ENCODE measurements around the gene ACSM2A.
"Not testable (repeated sequence)": the region's sequence is repeated elsewhere in the genome, so short reads cannot be mapped to it uniquely, and the experiment has no call there.

Gene ACSM2A

DNA sequence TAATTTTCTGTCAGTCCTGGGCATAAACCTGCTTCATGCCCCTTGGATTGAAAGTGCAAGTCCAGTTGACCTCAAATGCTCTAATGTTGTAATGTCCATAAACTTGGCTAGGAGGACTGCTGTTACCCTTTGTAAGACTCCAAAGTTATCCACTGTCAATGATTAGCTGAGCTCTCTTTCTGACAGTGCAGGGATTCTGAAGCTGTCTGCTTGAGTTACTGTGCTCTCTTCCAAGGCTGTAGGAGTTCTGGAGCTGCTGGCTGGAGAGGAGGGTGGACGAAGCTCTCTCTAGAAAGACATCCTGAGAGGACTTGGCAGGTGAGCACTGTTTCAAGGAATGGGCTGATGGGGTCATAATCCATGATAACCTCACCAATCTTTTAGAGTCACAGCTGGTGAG lies at the start of gene ACSM2A:
ACSM2A (plus strand) TSS at position 158 of the 400 bp plus-strand sequence. CDS start 8,594 bp downstream, outside the sequence.
- not testable (repeated sequence) for H3K4me3 ChIP-seq (ENCODE audit: low read length); DNase-seq (ENCODE audit: low read depth)

DNA sequence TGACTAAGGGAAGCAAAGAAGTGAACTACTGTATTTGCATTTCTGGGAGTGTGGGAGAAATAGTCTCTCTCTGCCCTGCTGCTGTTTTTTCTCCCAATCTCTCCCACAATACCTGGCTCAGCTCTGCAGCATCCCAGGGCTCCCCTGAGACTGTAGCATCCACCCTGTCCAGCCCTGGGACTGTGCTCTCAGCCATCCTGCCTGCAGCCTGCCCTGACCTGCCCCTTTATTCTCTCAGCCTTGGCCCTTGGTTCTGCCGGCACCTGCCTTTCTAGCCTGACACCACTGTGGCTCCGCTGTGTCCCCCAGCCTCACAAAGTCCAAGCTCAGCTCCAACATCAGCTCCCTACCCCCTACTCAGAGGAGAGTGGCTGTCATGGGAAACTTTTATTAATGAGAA lies 48.7 kb upstream of the ACSM2A start:
- no peak for DNase-seq (ENCODE audit: low read depth)
- no peak overlapping the region for H3K4me3 ChIP-seq (ENCODE audit: low read length)
- TF ChIP-seq, protein P1, sequence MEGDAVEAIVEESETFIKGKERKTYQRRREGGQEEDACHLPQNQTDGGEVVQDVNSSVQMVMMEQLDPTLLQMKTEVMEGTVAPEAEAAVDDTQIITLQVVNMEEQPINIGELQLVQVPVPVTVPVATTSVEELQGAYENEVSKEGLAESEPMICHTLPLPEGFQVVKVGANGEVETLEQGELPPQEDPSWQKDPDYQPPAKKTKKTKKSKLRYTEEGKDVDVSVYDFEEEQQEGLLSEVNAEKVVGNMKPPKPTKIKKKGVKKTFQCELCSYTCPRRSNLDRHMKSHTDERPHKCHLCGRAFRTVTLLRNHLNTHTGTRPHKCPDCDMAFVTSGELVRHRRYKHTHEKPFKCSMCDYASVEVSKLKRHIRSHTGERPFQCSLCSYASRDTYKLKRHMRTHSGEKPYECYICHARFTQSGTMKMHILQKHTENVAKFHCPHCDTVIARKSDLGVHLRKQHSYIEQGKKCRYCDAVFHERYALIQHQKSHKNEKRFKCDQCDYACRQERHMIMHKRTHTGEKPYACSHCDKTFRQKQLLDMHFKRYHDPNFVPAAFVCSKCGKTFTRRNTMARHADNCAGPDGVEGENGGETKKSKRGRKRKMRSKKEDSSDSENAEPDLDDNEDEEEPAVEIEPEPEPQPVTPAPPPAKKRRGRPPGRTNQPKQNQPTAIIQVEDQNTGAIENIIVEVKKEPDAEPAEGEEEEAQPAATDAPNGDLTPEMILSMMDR (conservative IDR thresholded peaks at IDR 0.05; ENCODE audit: low read depth, low read length), result no peak

DNA sequence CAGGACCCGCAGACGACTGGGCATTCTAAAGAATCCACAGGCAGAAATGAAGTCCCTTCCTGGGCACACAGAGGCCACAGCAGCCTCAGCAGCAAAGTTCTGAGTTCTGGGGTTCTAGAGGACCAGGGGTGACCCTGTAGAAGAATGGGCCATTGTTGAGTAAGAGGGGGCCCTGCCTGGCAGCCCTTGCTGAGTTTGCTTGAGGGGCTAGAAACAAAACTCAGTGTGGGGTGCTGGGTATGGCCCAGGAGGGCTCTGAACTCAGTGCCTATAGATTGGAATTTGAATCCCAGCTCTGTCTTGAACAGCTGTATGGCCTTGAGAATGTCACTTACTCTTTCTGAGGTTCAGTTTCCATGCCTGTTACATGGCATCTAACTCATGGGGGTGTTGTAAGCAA lies 46.7 kb upstream of the ACSM2A start, which contains the start of gene PDILT:
PDILT (minus strand) TSS at position 101 of the 400 bp plus-strand sequence. CDS start 5,437 bp downstream, outside the sequence.
- TF ChIP-seq, protein P1 (conservative IDR thresholded peaks at IDR 0.05; ENCODE audit: low read depth, low read length), result no peak

GRCh38 chr16:20409398-20410120 lies 41.8 kb upstream of the ACSM2A start, which contains the start of gene ACSM5:
ACSM5 (plus strand) TSS chr16:20409534; CDS start chr16:20411485, 1,951 bp downstream.
- DNase-seq (ENCODE audit: low read depth), result no peak
- TF ChIP-seq, protein P1 (conservative IDR thresholded peaks at IDR 0.05; ENCODE audit: low read depth, low read length), result no peak
- no peak within 1 kb of the TSS for H3K4me3 ChIP-seq (ENCODE audit: low read length)

More for the DNA sequence above, 46.7 kb upstream of the ACSM2A start, which contains the start of gene PDILT:
- no peak within 1 kb of the TSS for H3K4me3 ChIP-seq (ENCODE audit: low read length)
- DNase-seq (ENCODE audit: low read depth), result no peak

GRCh38 chr16:20410121-20410723 lies 41.1 kb upstream of the ACSM2A start:
- DNase-seq (ENCODE audit: low read depth), result no peak
- no peak overlapping the region for H3K4me3 ChIP-seq (ENCODE audit: low read length)
- TF ChIP-seq, protein P1 (conservative IDR thresholded peaks at IDR 0.05; ENCODE audit: low read depth, low read length), result no peak

DNA sequence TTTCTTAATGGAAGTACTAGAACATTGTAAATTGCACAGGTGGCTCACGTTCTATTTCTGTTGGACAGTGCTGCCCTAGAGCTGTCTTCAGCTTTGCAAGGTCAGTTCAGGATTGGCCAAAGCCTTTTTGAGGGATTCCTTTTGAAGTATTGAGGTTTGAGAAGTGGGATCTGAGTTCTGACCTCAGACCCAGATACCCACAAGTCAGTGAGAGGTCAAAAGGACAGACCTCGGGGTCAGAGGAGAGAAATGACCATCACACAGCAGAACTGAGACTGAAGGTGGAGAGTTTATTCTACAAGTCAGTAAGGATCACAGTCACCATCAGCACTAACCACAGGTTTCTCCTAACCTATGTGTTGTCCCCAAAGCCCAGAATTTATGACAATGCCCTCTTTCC lies 40.3 kb upstream of the ACSM2A start:
- TF ChIP-seq, protein P1 (conservative IDR thresholded peaks at IDR 0.05; ENCODE audit: low read depth, low read length), result no peak

DNA sequence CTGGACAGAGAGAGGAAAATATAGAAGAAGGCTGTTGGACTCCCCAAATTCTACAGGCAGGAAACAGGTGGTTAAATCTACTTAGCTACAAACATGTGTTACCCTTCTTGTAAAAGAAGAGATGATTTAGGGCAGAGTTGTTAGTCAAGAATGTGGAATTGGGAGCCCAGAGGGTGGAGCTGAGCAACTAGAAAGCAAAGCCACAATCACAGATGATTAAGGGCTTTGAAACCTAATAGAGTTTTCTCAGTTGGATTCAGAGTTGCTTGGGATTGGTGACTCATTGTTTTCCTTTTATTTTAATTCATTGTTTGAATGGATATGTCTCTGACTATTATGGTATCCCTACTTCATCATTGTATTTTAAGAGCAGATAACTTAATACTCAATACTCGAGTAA lies 35.8 kb upstream of the ACSM2A start:
- H3K4me3 ChIP-seq (ENCODE audit: low read length), result no peak overlapping the region
- DNase-seq (ENCODE audit: low read depth), result no peak
- TF ChIP-seq, protein P1 (conservative IDR thresholded peaks at IDR 0.05; ENCODE audit: low read depth, low read length), result no peak

More for the DNA sequence above, 40.3 kb upstream of the ACSM2A start:
- DNase-seq (ENCODE audit: low read depth), result no peak
- H3K4me3 ChIP-seq (ENCODE audit: low read length), result no peak overlapping the region

DNA sequence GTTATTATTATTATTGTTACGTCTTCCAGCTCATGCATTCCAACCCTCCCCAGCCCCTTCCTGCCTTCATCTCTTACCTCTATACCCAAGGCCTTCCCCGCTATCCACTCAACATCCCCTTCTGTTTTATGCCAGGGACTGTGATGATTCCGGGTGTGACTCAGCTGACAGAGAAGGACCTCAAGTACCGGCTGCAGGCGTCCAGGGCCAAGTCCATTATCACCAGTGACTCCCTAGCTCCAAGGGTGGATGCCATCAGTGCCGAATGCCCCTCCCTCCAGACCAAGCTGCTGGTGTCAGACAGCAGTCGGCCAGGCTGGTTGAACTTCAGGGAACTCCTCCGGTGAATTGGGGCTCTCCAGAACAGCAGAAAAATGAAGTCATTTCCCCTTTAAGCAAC lies 32.2 kb upstream of the ACSM2A start:
- not testable (repeated sequence) for H3K4me3 ChIP-seq (ENCODE audit: low read length); DNase-seq (ENCODE audit: low read depth)

DNA sequence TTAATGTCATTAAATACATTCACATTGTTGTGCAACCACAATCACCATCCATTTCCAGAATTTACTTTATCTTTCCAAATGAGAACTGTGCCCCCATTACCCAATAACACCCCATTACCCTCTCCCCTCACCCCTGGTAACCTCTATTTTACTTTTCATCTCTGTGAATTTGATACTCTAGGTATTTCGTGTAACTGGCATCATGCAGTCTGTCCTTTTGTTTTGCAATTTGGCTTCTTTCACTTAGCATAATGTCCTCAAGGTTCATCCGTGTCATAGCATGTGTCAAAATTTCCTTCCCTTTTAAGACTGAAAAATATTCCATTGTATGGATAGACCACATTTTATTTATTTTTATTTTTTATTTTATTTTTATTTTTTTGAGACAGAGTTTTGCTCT lies 29.6 kb upstream of the ACSM2A start:
- not testable (repeated sequence) for H3K4me3 ChIP-seq (ENCODE audit: low read length); DNase-seq (ENCODE audit: low read depth)

DNA sequence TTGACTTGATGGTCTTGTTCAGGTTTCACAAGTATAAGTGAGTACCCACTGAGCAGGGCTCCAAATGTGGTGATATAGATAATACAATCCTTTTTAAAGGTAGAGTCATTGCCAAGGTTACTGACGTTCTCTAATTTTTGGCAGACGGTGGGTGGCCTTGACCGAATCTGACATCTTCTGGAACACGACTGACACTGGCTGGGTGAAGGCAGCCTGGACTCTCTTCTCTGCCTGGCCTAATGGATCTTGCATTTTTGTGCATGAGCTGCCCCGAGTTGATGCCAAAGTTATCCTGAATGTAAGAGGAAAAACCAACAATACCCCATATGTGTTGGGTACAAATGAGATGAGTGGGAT lies 27.6 kb upstream of the ACSM2A start:
- H3K4me3 ChIP-seq (ENCODE audit: low read length); DNase-seq (ENCODE audit: low read depth): not testable (repeated sequence)
